Measurements from ENCODE around the gene PYDC2.

GRCh38 chr3:191449256-191449655 is 11.7 kb upstream of the PYDC2 start:
- no peak for TF ChIP-seq POLR2A (IDR thresholded peaks at IDR 0.05; ENCODE audit: low read depth, low read length)
- no peak for TF ChIP-seq POLR2AphosphoS5 (IDR thresholded peaks at IDR 0.05; ENCODE audit: low read depth, low read length)
- no peak for TF ChIP-seq TAF1 (IDR thresholded peaks at IDR 0.05; ENCODE audit: borderline replicate concordance, low read depth, low read length)
